Body of pancreas (tissue), 4 donors: ENCODE data around the gene SCN9A. TPM values are rescaled to one million over a fixed set of nuclear protein-coding genes. Genes with fewer than 3 reads are reported as not detected.

Experiments used
- ATAC-seq: fragments of 150-250 bp; one replicate; pipeline ENCODE4 v1.9.1; 2016
- DNase-seq, 4 donors: peaks; one replicate each; pipeline ENCODE4 v3.0.0-alpha.2; 2019
- H3K27ac ChIP-seq, 4 donors: fragments of 200-600 bp; sonication (generic); 1 replicate in 3 of 4; 2 replicates in 1 of 4; pipeline versions ENCODE4 v1.5.1 to v1.6.1; 2016 to 2019; ENCODE audit warnings: mild to moderate bottlenecking in 1 of 4, mixed read lengths in 1 of 4, moderate library complexity in 1 of 4
- H3K27me3 ChIP-seq, 2 donors: fragments of 200-600 bp; sonication (generic); one replicate each; pipeline ENCODE4 v1.6.0; 2016; ENCODE audit warnings: mild to moderate bottlenecking in 1 of 2
- H3K36me3 ChIP-seq, 2 donors: fragments of 200-600 bp; sonication (generic); replicated peaks in 1 of 2; 2 replicates each; pipeline ENCODE4 v1.5.1; 2016; ENCODE audit warnings: low read depth in 2 of 2; ENCODE audit not compliant: insufficient read depth in 1 of 2
- H3K4me1 ChIP-seq: fragments of 200-600 bp; sonication (generic); one replicate; pipeline ENCODE4 v1.6.0; 2016
- H3K4me3 ChIP-seq, 2 donors: fragments of 200-600 bp; sonication (generic); 1 replicate in 1 of 2; 2 replicates in 1 of 2; pipeline ENCODE4 v1.5.1; 2016 to 2019
- H3K9me3 ChIP-seq, 3 donors: fragments of 200-600 bp; sonication (generic); 1 replicate in 2 of 3; 2 replicates in 1 of 3; pipeline ENCODE4 v1.5.1; 2016
- CTCF ChIP-seq, 7 experiments: fragments of 450-650 bp in 4 of 7; fragments of 200-600 bp in 3 of 7; sonication (generic) in 3 of 7; IDR thresholded peaks; one replicate each; pipeline ENCODE4 v1.5.1; 2016 to 2019; ENCODE audit warnings: antibody characterized with exemption in 7 of 7
- POLR2A ChIP-seq, 3 donors: fragments of 450-650 bp; IDR thresholded peaks; one replicate each; pipeline ENCODE4 v1.6.1; 2016; ENCODE audit warnings: antibody characterized with exemption in 3 of 3, mild to moderate bottlenecking in 2 of 3
- WGBS, 2 donors: methylation state at CpG; one replicate each; pipeline ENCODE4 v1.1.5; 2017; 5-methylcytosine and 5-hydroxymethylcytosine counted together
- intact Hi-C: fragments of 100-400 bp; cut with DNase I; formaldehyde crosslinking; loops from one replicate; pipeline ENCODE4 v1.15.1; 2023
- total RNA-seq, 2 donors: library from RNA; depleted of rRNA; stranded (reverse); fragments of >200 nt; gene quantifications; one replicate each; pipeline ENCODE4 v1.1.0, GENCODE V29; 2016

Gene SCN9A
- total RNA-seq, 2 donors from 2014 or later = 9.9 to 11.9 TPM

GRCh38 chr2:166406374-166406773, 30.6 kb upstream of the SCN9A start:
- DNase-seq = no peak
- Histone ChIP-seq H3K4me3 (no peak overlapping the region), H3K27ac (no peak overlapping the region), H3K4me1 (no peaks in the 10 kb centered on the region), H3K9me3 (no peaks in the 10 kb centered on the region), H3K27me3 (no peaks in the 10 kb centered on the region), H3K36me3 (no peaks in the 10 kb centered on the region)
- intact Hi-C loops = no loop called here
- 59 to 66% methylated on average over 3 of the region's 3 CpGs for WGBS, 2 donors
- no peak for ATAC-seq
- no peak for TF ChIP-seq CTCF (IDR thresholded peaks at IDR 0.05)

- Histone ChIP-seq H3K27me3 (no peaks in the 10 kb centered on the region), H3K4me1 (no peaks in the 10 kb centered on the region), H3K36me3 (no peaks in the 10 kb centered on the region), H3K9me3 (no peaks in the 10 kb centered on the region), H3K27ac (no peak overlapping the region), H3K4me3 (no peak overlapping the region)
- TF ChIP-seq POLR2A (IDR thresholded peaks at IDR 0.05) (no peak), CTCF (IDR thresholded peaks at IDR 0.05) (no peak)
- WGBS, 2 donors = 78 to 85% methylated on average over 6 of the region's 6 CpGs
- no peak for DNase-seq
- no peak for ATAC-seq
- intact Hi-C loops = no loop called here
Observed at GRCh38 chr2:166405569-166405926, 29.8 kb upstream of the SCN9A start.

- H3K27ac ChIP-seq = no peak overlapping the region
- no peak overlapping the region for H3K4me3 ChIP-seq
- TF ChIP-seq CTCF (IDR thresholded peaks at IDR 0.05) = no peak
- no peak for TF ChIP-seq POLR2A (IDR thresholded peaks at IDR 0.05)
- no peaks in the 10 kb centered on the region for H3K4me1 ChIP-seq
- intact Hi-C loops = no loop called here
- no peak for DNase-seq
- ATAC-seq = no peak
- no peaks in the 10 kb centered on the region for H3K36me3 ChIP-seq
- WGBS, 2 donors = 42 to 58% methylated on average over 2 of the region's 2 CpGs
- H3K27me3 ChIP-seq = no peaks in the 10 kb centered on the region
- no peaks in the 10 kb centered on the region for H3K9me3 ChIP-seq
Observed at GRCh38 chr2:166404831-166405568, 29.3 kb upstream of the SCN9A start.

GRCh38 chr2:166394245-166394644, 18.5 kb upstream of the SCN9A start:
- Histone ChIP-seq H3K27ac (no peak overlapping the region), H3K36me3 (no peaks in the 10 kb centered on the region), H3K27me3 (no peaks in the 10 kb centered on the region), H3K4me1 (no peaks in the 10 kb centered on the region), H3K4me3 (no peak overlapping the region), H3K9me3 (no peaks in the 10 kb centered on the region)
- 93 to 95% methylated on average over 1 of the region's 1 CpG for WGBS, 2 donors
- intact Hi-C loops = no loop called here
- TF ChIP-seq POLR2A (IDR thresholded peaks at IDR 0.05) (no peak), CTCF (IDR thresholded peaks at IDR 0.05) (no peak)
- ATAC-seq = no peak
- DNase-seq = no peak

GRCh38 chr2:166393008-166393407, 17.3 kb upstream of the SCN9A start:
- Histone ChIP-seq H3K4me1 (no peaks in the 10 kb centered on the region), H3K4me3 (no peak overlapping the region), H3K27ac (no peak overlapping the region), H3K27me3 (no peaks in the 10 kb centered on the region), H3K36me3 (no peaks in the 10 kb centered on the region), H3K9me3 (no peaks in the 10 kb centered on the region)
- intact Hi-C loops = no loop called here
- ATAC-seq (no peak), DNase-seq (no peak)
- 44 to 52% methylated on average over 3 of the region's 3 CpGs for WGBS, 2 donors
- TF ChIP-seq POLR2A (IDR thresholded peaks at IDR 0.05) = no peak
- no peak for TF ChIP-seq CTCF (IDR thresholded peaks at IDR 0.05)
